Testis (tissue), 3 donors: ENCODE data around the gene EVC2. TPM values are rescaled to one million over a fixed set of nuclear protein-coding genes. Genes with fewer than 3 reads are reported as not detected.

ENCODE experiments used
- DNase-seq: peaks from one replicate; pipeline ENCODE4 v3.0.0-alpha.2; 2019
- H3K27ac ChIP-seq, 2 donors: fragments of 200-600 bp; sonication (generic); one replicate each; pipeline ENCODE4 v1.5.1; 2019
- H3K27me3 ChIP-seq: fragments of 200-600 bp; sonication (generic); one replicate; pipeline ENCODE4 v1.5.1; 2019
- H3K36me3 ChIP-seq: fragments of 200-600 bp; sonication (generic); one replicate; pipeline ENCODE4 v1.5.1; 2017; ENCODE audit warnings: low read depth; ENCODE audit errors: missing control alignments
- H3K4me1 ChIP-seq: fragments of 200-600 bp; sonication (generic); one replicate; pipeline ENCODE4 v1.5.1; 2019
- H3K4me3 ChIP-seq, 2 donors: fragments of 200-600 bp; sonication (generic); one replicate each; pipeline ENCODE4 v1.5.1; 2017 to 2019
- H3K9me3 ChIP-seq: fragments of 200-600 bp; sonication (generic); one replicate; pipeline ENCODE4 v1.5.1; 2017
- CTCF ChIP-seq, 3 experiments: fragments of 450-650 bp in 2 of 3; fragments of 200-600 bp in 1 of 3; sonication (generic) in 1 of 3; IDR thresholded peaks; one replicate each; pipeline ENCODE4 v1.5.1; 2016 to 2019; ENCODE audit warnings: antibody characterized with exemption in 3 of 3, mild to moderate bottlenecking in 2 of 3, moderate library complexity in 1 of 3
- POLR2A ChIP-seq: fragments of 450-650 bp; IDR thresholded peaks from one replicate; pipeline ENCODE4 v1.6.1; 2017; ENCODE audit warnings: antibody characterized with exemption, mild to moderate bottlenecking, moderate library complexity
- WGBS, 2 donors: methylation state at CpG; one replicate each; pipeline ENCODE4 v1.1.5; 2018; 5-methylcytosine and 5-hydroxymethylcytosine counted together
- intact Hi-C: fragments of 100-400 bp; cut with DNase I; formaldehyde crosslinking; loops from one replicate; pipeline ENCODE4 v1.15.1; 2023; ENCODE audit warnings: low total_unique reads
- polyA plus RNA-seq: library from polyadenylated mRNA; stranded (reverse); fragments of 350-450 nt; fragmentation: Illumina TruSeq; extraction: RNeasy Lipid Tissue Mini Kit (QIAGEN cat#74804); gene quantifications from one replicate; pipeline ENCODE4 v1.2.3, GENCODE V29; 2014; ENCODE audit warnings: low read depth, low replicate concordance; ENCODE audit not compliant: insufficient read depth
- total RNA-seq, 2 donors: library from RNA; depleted of rRNA; stranded (reverse); fragments of >200 nt; gene quantifications; one replicate each; pipeline ENCODE4 v1.2.3, GENCODE V29; 2016

Gene EVC2
- total and polyA plus RNA-seq, 3 donors from 2014 or later, result 2.9 to 10.2 (median 10.0) TPM

GRCh38 chr4:5638976-5639375 lies 69.4 kb downstream of the EVC2 start:
- intact Hi-C loops, result no loop called here
- no peaks in the 10 kb centered on the region for H3K27me3 ChIP-seq
- DNase-seq, result no peak
- no peaks in the 10 kb centered on the region for H3K4me1 ChIP-seq
- 69 to 75% methylated on average over 4 of the region's 4 CpGs for WGBS, 2 donors
- H3K9me3 ChIP-seq, result no peaks in the 10 kb centered on the region
- H3K36me3 ChIP-seq, result no peaks in the 10 kb centered on the region
- no peak overlapping the region for H3K4me3 ChIP-seq
- TF ChIP-seq POLR2A, result no peak
- TF ChIP-seq CTCF (IDR thresholded peaks at IDR 0.05), result no peak
- H3K27ac ChIP-seq, result no peak overlapping the region

GRCh38 chr4:5638316-5638715 lies 70.0 kb downstream of the EVC2 start:
- intact Hi-C loops, result no loop called here
- no peak for DNase-seq
- WGBS, 2 donors, result 72 to 96% methylated on average over 4 of the region's 4 CpGs
- no peaks in the 10 kb centered on the region for H3K4me1 ChIP-seq
- TF ChIP-seq CTCF (IDR thresholded peaks at IDR 0.05) (no peak), POLR2A (no peak)
- H3K27me3 ChIP-seq, result no peaks in the 10 kb centered on the region
- no peak overlapping the region for H3K4me3 ChIP-seq
- no peak overlapping the region for H3K27ac ChIP-seq
- H3K9me3 ChIP-seq, result no peaks in the 10 kb centered on the region
- H3K36me3 ChIP-seq, result no peaks in the 10 kb centered on the region

- H3K27ac ChIP-seq, result no peak overlapping the region
- WGBS, 2 donors, result 79 to 84% methylated on average over 13 of the region's 13 CpGs
Measured at GRCh38 chr4:5636766-5637670, 71.3 kb downstream of the EVC2 start.

GRCh38 chr4:5635826-5636195 lies 72.5 kb downstream of the EVC2 start:
- peaks cover 12% of the 10 kb centered on the region for H3K4me1 ChIP-seq
- no peaks in the 10 kb centered on the region for H3K36me3 ChIP-seq
- H3K9me3 ChIP-seq, result no peaks in the 10 kb centered on the region
- intact Hi-C loops, result no loop called here
- H3K4me3 ChIP-seq, result no peak overlapping the region
- WGBS, 2 donors, result 85 to 89% methylated on average over 7 of the region's 7 CpGs
- no peak for TF ChIP-seq CTCF (IDR thresholded peaks at IDR 0.05)
- TF ChIP-seq POLR2A, result no peak
- no peak overlapping the region for H3K27ac ChIP-seq
- no peaks in the 10 kb centered on the region for H3K27me3 ChIP-seq
- no peak for DNase-seq

More at GRCh38 chr4:5636766-5637670, 71.3 kb downstream of the EVC2 start:
- Histone ChIP-seq H3K36me3 (no peaks in the 10 kb centered on the region), H3K4me3 (no peak overlapping the region), H3K27me3 (no peaks in the 10 kb centered on the region), H3K9me3 (no peaks in the 10 kb centered on the region), H3K4me1 (peaks cover 2% of the 10 kb centered on the region)
- TF ChIP-seq POLR2A (no peak), CTCF (IDR thresholded peaks at IDR 0.05) (no peak)
- no peak for DNase-seq
- intact Hi-C loops, result no loop called here

GRCh38 chr4:5632571-5632970 lies 75.8 kb downstream of the EVC2 start:
- H3K27ac ChIP-seq, result no peak overlapping the region
- DNase-seq, result no peak
- no peaks in the 10 kb centered on the region for H3K27me3 ChIP-seq
- intact Hi-C loops, result no loop called here
- no peak for TF ChIP-seq POLR2A
- H3K36me3 ChIP-seq, result no peaks in the 10 kb centered on the region
- no peaks in the 10 kb centered on the region for H3K9me3 ChIP-seq
- H3K4me3 ChIP-seq, result no peak overlapping the region
- peaks cover 12% of the 10 kb centered on the region for H3K4me1 ChIP-seq
- WGBS, 2 donors, result 62 to 89% methylated on average over 2 of the region's 2 CpGs
